Activated naive CD4-positive, alpha-beta T cell treated with anti-CD3 and anti-CD28 coated beads, Interleukin-2, amount 10 ng/mL, durations not matched to agents 7 days and 5 days (primary cell): ENCODE data around the gene BCL2L11.

Experiments used
- CTCF ChIA-PET: fragments of 350-600 bp; sonication (Branson Sonifier 250); formaldehyde crosslinking; loops from one replicate; lab custom pipeline; 2021; ENCODE audit warnings: antibody characterized with exemption; lab: Charles Lee
- DNase-seq: peaks from one replicate; pipeline ENCODE4 v3.0.0-alpha.2; 2020
- H3K27ac Mint-ChIP-seq: one replicate; pipeline ENCODE4 v1.8.0; 2021; ENCODE audit warnings: mild to moderate bottlenecking, moderate library complexity, mixed read lengths
- H3K27me3 Mint-ChIP-seq: one replicate; pipeline ENCODE4 v1.8.0; 2021; ENCODE audit warnings: mild to moderate bottlenecking, mixed read lengths
- H3K36me3 Mint-ChIP-seq: one replicate; pipeline ENCODE4 v1.8.0; 2021; ENCODE audit warnings: mixed read lengths
- H3K4me1 Mint-ChIP-seq: one replicate; pipeline ENCODE4 v1.8.0; 2021; ENCODE audit warnings: mixed read lengths
- H3K4me3 Mint-ChIP-seq: one replicate; pipeline ENCODE4 v1.8.0; 2021; ENCODE audit warnings: mild to moderate bottlenecking, moderate library complexity, mixed read lengths
- H3K9me3 Mint-ChIP-seq: one replicate; pipeline ENCODE4 v1.8.0; 2021; ENCODE audit warnings: mixed read lengths

The BCL2L11 gene

GRCh38 chr2:111176388-111176787 lies 55.7 kb downstream of the BCL2L11 start:
- no peak overlapping the region for H3K4me3 Mint-ChIP-seq
- no peaks in the 10 kb centered on the region for H3K9me3 Mint-ChIP-seq
- no peaks in the 10 kb centered on the region for H3K4me1 Mint-ChIP-seq
- CTCF ChIA-PET: no interaction called here
- H3K27me3 Mint-ChIP-seq: peaks cover 70% of the 10 kb centered on the region
- no peaks in the 10 kb centered on the region for H3K36me3 Mint-ChIP-seq
- no peak for DNase-seq
- H3K27ac Mint-ChIP-seq: no peak overlapping the region

GRCh38 chr2:111176867-111177266 lies 56.2 kb downstream of the BCL2L11 start:
- no peaks in the 10 kb centered on the region for H3K4me1 Mint-ChIP-seq
- H3K27ac Mint-ChIP-seq: no peak overlapping the region
- no peaks in the 10 kb centered on the region for H3K9me3 Mint-ChIP-seq
- peaks cover 66% of the 10 kb centered on the region for H3K27me3 Mint-ChIP-seq
- H3K36me3 Mint-ChIP-seq: no peaks in the 10 kb centered on the region
- no peak for DNase-seq
- CTCF ChIA-PET: no interaction called here
- no peak overlapping the region for H3K4me3 Mint-ChIP-seq

- H3K27me3 Mint-ChIP-seq: peaks cover 57% of the 10 kb centered on the region
- CTCF ChIA-PET: no interaction called here
- DNase-seq: no peak
- H3K27ac Mint-ChIP-seq: no peak overlapping the region
- no peaks in the 10 kb centered on the region for H3K36me3 Mint-ChIP-seq
- H3K4me3 Mint-ChIP-seq: no peak overlapping the region
- H3K9me3 Mint-ChIP-seq: no peaks in the 10 kb centered on the region
- no peaks in the 10 kb centered on the region for H3K4me1 Mint-ChIP-seq
Observed at GRCh38 chr2:111178296-111178695, 57.6 kb downstream of the BCL2L11 start.

DNA sequence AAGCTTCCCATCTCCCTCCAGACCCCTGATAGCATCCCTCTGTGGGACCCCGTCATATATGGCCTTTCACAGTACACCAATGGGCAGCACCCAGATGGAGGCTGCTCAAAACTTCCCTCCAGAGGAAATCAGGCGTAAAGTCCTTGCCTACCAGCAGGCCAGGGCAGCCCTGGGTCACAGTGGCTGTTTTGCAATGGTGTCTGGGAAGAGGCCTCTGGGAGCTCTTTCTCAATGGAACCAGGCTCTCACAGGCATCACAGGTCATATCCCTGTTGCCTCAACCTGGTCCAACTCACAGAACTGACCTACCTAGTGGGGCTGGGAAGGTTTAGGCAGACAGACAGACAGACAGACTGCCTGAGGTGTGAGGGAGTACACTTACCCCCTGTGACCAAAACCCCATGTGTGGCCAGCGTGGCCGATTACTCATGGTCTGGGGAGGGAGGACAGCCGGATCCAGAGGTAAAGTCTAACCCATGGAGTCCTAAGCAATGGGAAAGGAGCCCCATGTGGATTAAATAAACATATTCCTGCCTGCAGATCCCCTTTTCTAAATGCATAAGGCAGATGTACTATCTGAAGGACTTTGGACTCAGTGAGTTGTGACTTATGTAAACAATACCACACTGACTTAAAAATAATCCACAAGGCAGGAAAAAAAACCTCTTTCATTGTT lies 58.2 kb downstream of the BCL2L11 start:
- H3K27ac Mint-ChIP-seq: no peak overlapping the region

GRCh38 chr2:111182121-111182520 lies 61.4 kb downstream of the BCL2L11 start:
- CTCF ChIA-PET: interaction anchor here (1.3 kb wide), 1 partner anchor 65 kb away, joined by 4 read pairs; no protein-coding TSS in a partner anchor
- Mint-ChIP-seq H3K36me3 (no peaks in the 10 kb centered on the region), H3K27me3 (peaks cover 36% of the 10 kb centered on the region), H3K9me3 (no peaks in the 10 kb centered on the region), H3K4me3 (no peak overlapping the region), H3K4me1 (no peaks in the 10 kb centered on the region), H3K27ac (no peak overlapping the region)
- no peak for DNase-seq

More for the DNA sequence above, 58.2 kb downstream of the BCL2L11 start:
- CTCF ChIA-PET: no interaction called here
- H3K36me3 Mint-ChIP-seq: no peaks in the 10 kb centered on the region
- H3K27me3 Mint-ChIP-seq: peaks cover 52% of the 10 kb centered on the region
- no peaks in the 10 kb centered on the region for H3K9me3 Mint-ChIP-seq
- DNase-seq: no peak
- no peak overlapping the region for H3K4me3 Mint-ChIP-seq
- H3K4me1 Mint-ChIP-seq: no peaks in the 10 kb centered on the region

GRCh38 chr2:111182740-111183139 lies 62.0 kb downstream of the BCL2L11 start:
- CTCF ChIA-PET: interaction anchor here (1.3 kb wide), 1 partner anchor 65 kb away, joined by 4 read pairs; no protein-coding TSS in a partner anchor
- H3K27ac Mint-ChIP-seq: no peak overlapping the region
- no peaks in the 10 kb centered on the region for H3K9me3 Mint-ChIP-seq
- peaks cover 29% of the 10 kb centered on the region for H3K27me3 Mint-ChIP-seq
- H3K4me3 Mint-ChIP-seq: no peak overlapping the region
- no peaks in the 10 kb centered on the region for H3K36me3 Mint-ChIP-seq
- no peaks in the 10 kb centered on the region for H3K4me1 Mint-ChIP-seq
- DNase-seq: no peak

GRCh38 chr2:111184725-111185310 lies 64.1 kb downstream of the BCL2L11 start:
- Mint-ChIP-seq H3K27me3 (peaks cover 13% of the 10 kb centered on the region), H3K4me1 (no peaks in the 10 kb centered on the region), H3K27ac (no peak overlapping the region), H3K4me3 (no peak overlapping the region), H3K36me3 (no peaks in the 10 kb centered on the region), H3K9me3 (no peaks in the 10 kb centered on the region)
- DNase-seq: no peak
- CTCF ChIA-PET: no interaction called here

GRCh38 chr2:111185361-111186022 lies 64.8 kb downstream of the BCL2L11 start:
- Mint-ChIP-seq H3K27me3 (peaks cover 10% of the 10 kb centered on the region), H3K4me1 (no peaks in the 10 kb centered on the region), H3K9me3 (no peaks in the 10 kb centered on the region), H3K36me3 (no peaks in the 10 kb centered on the region), H3K27ac (no peak overlapping the region), H3K4me3 (no peak overlapping the region)
- CTCF ChIA-PET: no interaction called here
- no peak for DNase-seq

DNA sequence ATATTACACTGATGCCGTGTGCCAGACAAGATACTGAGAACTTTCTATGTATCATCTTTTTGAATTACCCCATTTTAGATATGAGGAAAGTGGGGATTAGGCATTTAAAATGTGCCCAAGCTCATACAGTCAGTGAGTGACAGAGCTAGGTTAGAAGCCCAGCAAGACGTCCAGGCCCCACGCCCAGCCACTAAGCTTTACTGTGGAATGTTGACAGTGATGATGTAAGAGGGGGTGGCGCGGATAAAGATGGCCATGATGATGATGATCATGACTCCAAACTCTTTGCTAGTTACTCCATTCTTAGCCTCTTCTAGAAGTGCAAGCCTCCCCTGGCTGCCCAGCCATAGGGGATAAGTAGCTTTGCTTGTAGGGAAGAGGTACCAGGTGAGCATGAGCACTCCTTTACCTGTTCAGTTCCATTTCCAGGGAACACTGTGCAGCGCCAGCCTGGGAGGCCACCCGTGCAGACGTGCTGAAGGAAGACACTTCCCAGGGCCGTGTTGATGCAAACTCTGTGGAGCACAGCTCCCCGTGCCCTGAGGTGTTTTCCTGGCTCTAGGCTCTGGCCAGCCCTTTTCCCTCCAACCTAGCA lies 65.5 kb downstream of the BCL2L11 start:
- H3K9me3 Mint-ChIP-seq: no peaks in the 10 kb centered on the region
- H3K4me1 Mint-ChIP-seq: no peaks in the 10 kb centered on the region
- H3K36me3 Mint-ChIP-seq: no peaks in the 10 kb centered on the region
- peaks cover 15% of the 10 kb centered on the region for H3K27me3 Mint-ChIP-seq
- CTCF ChIA-PET: no interaction called here
- no peak overlapping the region for H3K4me3 Mint-ChIP-seq
- no peak for DNase-seq
- no peak overlapping the region for H3K27ac Mint-ChIP-seq

GRCh38 chr2:111186933-111187332 lies 66.2 kb downstream of the BCL2L11 start:
- no peak for DNase-seq
- Mint-ChIP-seq H3K4me1 (no peaks in the 10 kb centered on the region), H3K27ac (no peak overlapping the region), H3K4me3 (no peak overlapping the region), H3K9me3 (no peaks in the 10 kb centered on the region), H3K27me3 (peaks cover 16% of the 10 kb centered on the region), H3K36me3 (no peaks in the 10 kb centered on the region)
- CTCF ChIA-PET: no interaction called here

DNA sequence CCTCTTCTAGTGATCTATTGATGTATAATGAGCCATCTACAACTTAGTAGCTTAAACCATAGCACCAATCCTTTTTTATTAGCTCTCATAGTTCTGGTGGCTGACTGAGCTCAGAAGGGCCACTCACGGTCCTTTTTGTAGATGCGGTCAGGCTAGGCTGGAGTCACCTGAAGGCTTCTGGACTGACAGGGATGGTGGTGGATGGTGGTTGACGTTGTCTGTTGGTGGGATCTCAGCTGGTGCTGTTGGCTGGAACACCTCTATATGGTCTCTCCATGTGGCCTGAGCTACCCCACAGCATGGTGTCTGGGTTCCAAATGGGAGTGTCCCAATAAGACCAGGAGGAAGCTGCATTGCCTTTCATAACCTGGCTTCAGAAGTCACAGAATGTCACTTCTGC lies 68.0 kb downstream of the BCL2L11 start:
- Mint-ChIP-seq H3K36me3 (no peaks in the 10 kb centered on the region), H3K4me3 (no peak overlapping the region), H3K9me3 (no peaks in the 10 kb centered on the region), H3K27ac (no peak overlapping the region), H3K4me1 (no peaks in the 10 kb centered on the region), H3K27me3 (peaks cover 16% of the 10 kb centered on the region)
- DNase-seq: no peak
- CTCF ChIA-PET: no interaction called here

- Mint-ChIP-seq H3K27ac (peak overlapping the region; percentile 49), H3K4me1 (no peaks in the 10 kb centered on the region), H3K4me3 (no peak overlapping the region), H3K27me3 (peaks cover 16% of the 10 kb centered on the region), H3K36me3 (no peaks in the 10 kb centered on the region), H3K9me3 (no peaks in the 10 kb centered on the region)
- CTCF ChIA-PET: no interaction called here
- DNase-seq: no peak
Observed at GRCh38 chr2:111189106-111189505, 68.4 kb downstream of the BCL2L11 start.

GRCh38 chr2:111190816-111191540 lies 70.3 kb downstream of the BCL2L11 start:
- no peak for DNase-seq
- Mint-ChIP-seq H3K36me3 (no peaks in the 10 kb centered on the region), H3K27me3 (peaks cover 23% of the 10 kb centered on the region), H3K27ac (no peak overlapping the region), H3K4me3 (no peak overlapping the region), H3K9me3 (no peaks in the 10 kb centered on the region), H3K4me1 (no peaks in the 10 kb centered on the region)
- CTCF ChIA-PET: no interaction called here

DNA sequence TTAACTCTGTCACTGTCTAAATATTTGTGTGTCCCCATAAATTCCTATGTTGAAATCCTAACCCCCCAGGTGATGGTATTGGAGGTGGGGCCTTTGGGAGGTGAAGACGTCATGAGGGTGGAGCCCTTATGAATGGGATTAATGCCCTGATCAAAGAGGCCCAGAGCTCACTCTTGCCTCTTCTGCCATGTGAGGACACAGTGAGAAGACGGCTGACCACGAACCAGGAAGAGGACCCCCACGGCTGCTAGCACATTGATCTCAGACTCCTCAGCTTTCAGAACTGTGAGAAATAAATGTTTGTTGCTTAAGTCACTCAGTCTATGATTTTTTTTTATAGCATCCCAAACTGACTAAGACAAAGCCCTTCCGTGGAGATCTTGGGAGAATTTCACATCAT lies 71.2 kb downstream of the BCL2L11 start:
- H3K4me3 Mint-ChIP-seq: no peak overlapping the region
- CTCF ChIA-PET: no interaction called here
- no peaks in the 10 kb centered on the region for H3K4me1 Mint-ChIP-seq
- DNase-seq: no peak
- H3K27me3 Mint-ChIP-seq: peaks cover 19% of the 10 kb centered on the region
- no peaks in the 10 kb centered on the region for H3K9me3 Mint-ChIP-seq
- H3K27ac Mint-ChIP-seq: no peak overlapping the region
- no peaks in the 10 kb centered on the region for H3K36me3 Mint-ChIP-seq
